HepG2 (cell line): Measurements from ENCODE around the gene TSPYL6. TPM values are rescaled to one million over a fixed set of nuclear protein-coding genes. Genes with fewer than 3 reads are reported as not detected.

Experiments used
- ATAC-seq: fragments of 200-7000 bp; cut with Tn5 transposase; 3 replicates; pipeline ENCODE4 v1.9.1; 2020; ENCODE audit warnings: mild to moderate bottlenecking, moderate library complexity
- BruUV-seq: library from RNA; stranded (reverse); fragments of 400-500 nt; replicated peaks from 2 replicates; lab custom pipeline; 2021; lab: Mats Ljungman, UMichigan
- CTCF ChIA-PET: fragments of 300-600 bp; formaldehyde crosslinking; extraction: SDS; loops from one replicate; lab custom pipeline; 2021; ENCODE audit warnings: low total read pairs, inconsistent platforms, low intra/inter-chr PET ratio; lab: Yijun Ruan, JAX
- POLR2A ChIA-PET: fragments of 350-600 bp; sonication (Branson Sonifier 250); formaldehyde crosslinking; loops from one replicate; lab custom pipeline; 2020; ENCODE audit warnings: antibody characterized with exemption, inconsistent platforms; lab: Yijun Ruan, JAX
- DNase-seq: peaks from one replicate; pipeline ENCODE4 v3.0.0-alpha.2; 2015; ENCODE audit warnings: low spot score
- FAIRE-seq: peaks from 3 replicates; lab custom pipeline; 2011; peaks lifted over from hg19 to GRCh38; lab: Jason Lieb, UNC
- H2AFZ ChIP-seq: one replicate; pipeline ENCODE4 v1.6.1; 2011; ENCODE audit warnings: low read length, inconsistent platforms
- H3K27ac ChIP-seq: fragments of 300-600 bp; 3 replicates; pipeline ENCODE4 v1.8.0; 2011; ENCODE audit warnings: mixed run types, mild to moderate bottlenecking, mixed read lengths, low read length, inconsistent platforms; ENCODE audit not compliant: insufficient read depth; ENCODE audit errors: extremely low read length
- H3K27me3 ChIP-seq, 2 experiments: fragments of 200-600 bp in 1 of 2; 2 replicates in 1 of 2; 3 replicates in 1 of 2; pipeline versions ENCODE4 v1.6.0 to v1.8.0; 2011; ENCODE audit warnings: low read length in 2 of 2, mild to moderate bottlenecking in 2 of 2, moderate library complexity in 2 of 2, inconsistent platforms in 1 of 2; ENCODE audit not compliant: insufficient read depth in 2 of 2, control insufficient read depth in 1 of 2
- H3K36me3 ChIP-seq, 2 experiments: fragments of 200-600 bp in 1 of 2; replicated peaks in 1 of 2; 2 replicates in 1 of 2; 3 replicates in 1 of 2; pipeline versions ENCODE4 v1.5.1 to v1.8.0; 2011; ENCODE audit warnings: low read length in 2 of 2, inconsistent platforms in 1 of 2; ENCODE audit not compliant: insufficient read depth in 2 of 2, control insufficient read depth in 1 of 2
- H3K4me1 ChIP-seq: 2 replicates; pipeline ENCODE4 v1.5.1; 2012; ENCODE audit warnings: low read length, inconsistent platforms; ENCODE audit not compliant: insufficient read depth
- H3K4me2 ChIP-seq: 2 replicates; pipeline ENCODE4 v1.6.0; 2011; ENCODE audit warnings: low read depth, low read length, inconsistent platforms
- H3K4me3 ChIP-seq, 3 experiments: fragments of 200-600 bp in 1 of 3; sonication (generic), shearing (Covaris generic) in 1 of 3; replicated peaks in 1 of 3; 2 replicates each; pipeline ENCODE4 v1.5.1; 2011 to 2016; ENCODE audit warnings: low read length in 3 of 3, inconsistent platforms in 2 of 3, low read depth in 2 of 3, mild to moderate bottlenecking in 2 of 3, control low read depth in 1 of 3, mixed read lengths in 1 of 3; ENCODE audit not compliant: insufficient read depth in 1 of 3
- H3K79me2 ChIP-seq: one replicate; pipeline ENCODE4 v1.6.1; 2011; ENCODE audit warnings: low read length, inconsistent platforms; ENCODE audit not compliant: insufficient read depth
- H3K9ac ChIP-seq: 2 replicates; pipeline ENCODE4 v1.6.0; 2011; ENCODE audit warnings: mild to moderate bottlenecking, low read depth, low read length, inconsistent platforms; ENCODE audit not compliant: insufficient read depth
- H3K9me3 ChIP-seq: 2 replicates; pipeline ENCODE4 v1.5.1; 2012; ENCODE audit warnings: mild to moderate bottlenecking, low read length
- H4K20me1 ChIP-seq: 2 replicates; pipeline ENCODE4 v1.6.0; 2011; ENCODE audit warnings: inconsistent platforms, mild to moderate bottlenecking, low read length, moderate library complexity; ENCODE audit not compliant: insufficient read depth
- ATF2 ChIP-seq: sonication (generic); formaldehyde crosslinking; IDR thresholded peaks from 2 replicates; pipeline ENCODE4 v1.4.0; 2020; ENCODE audit warnings: missing genetic modification reagents
- HDAC1 ChIP-seq: sonication (generic); formaldehyde crosslinking; IDR thresholded peaks from 2 replicates; pipeline ENCODE4 v1.5.1; 2020; ENCODE audit warnings: mild to moderate bottlenecking, missing genetic modification reagents
- KAT7 ChIP-seq: IDR thresholded peaks from 2 replicates; pipeline ENCODE4 v1.6.1; 2018; ENCODE audit warnings: borderline replicate concordance, missing compliant biosample characterization
- KDM5B ChIP-seq: sonication (generic); formaldehyde crosslinking; IDR thresholded peaks from 2 replicates; pipeline ENCODE4 v1.4.0; 2020; ENCODE audit warnings: missing genetic modification reagents, mild to moderate bottlenecking, borderline replicate concordance
- KLF15 ChIP-seq: sonication (generic); formaldehyde crosslinking; IDR thresholded peaks from 2 replicates; pipeline ENCODE4 v1.8.1; 2023; ENCODE audit warnings: borderline replicate concordance, mild to moderate bottlenecking, inconsistent platforms, missing genetic modification reagents, mixed read lengths
- MAFF ChIP-seq: IDR thresholded peaks from 2 replicates; pipeline ENCODE4 v1.6.1; 2011; ENCODE audit warnings: low read depth, low read length, improper control_type of control experiment
- MEF2D ChIP-seq: sonication (generic); formaldehyde crosslinking; IDR thresholded peaks from 2 replicates; pipeline ENCODE4 v1.5.1; 2020; ENCODE audit warnings: mild to moderate bottlenecking, missing genetic modification reagents
- NCOR1 ChIP-seq: fragments of 200-600 bp; sonication (generic); IDR thresholded peaks from 2 replicates; pipeline ENCODE4 v1.7.0; 2017; ENCODE audit warnings: antibody characterized with exemption, low read length, borderline replicate concordance
- PHF8 ChIP-seq: sonication (generic); formaldehyde crosslinking; IDR thresholded peaks from 2 replicates; pipeline ENCODE4 v1.5.0; 2020; ENCODE audit warnings: missing genetic modification reagents
- STAT5B ChIP-seq: sonication (generic); formaldehyde crosslinking; IDR thresholded peaks from 2 replicates; pipeline ENCODE4 v1.4.0; 2020; ENCODE audit warnings: missing genetic modification reagents
- TCF7L2 ChIP-seq: IDR thresholded peaks from 2 replicates; pipeline ENCODE4 v1.6.1; 2011; ENCODE audit warnings: mild to moderate bottlenecking, low read depth, low read length, moderate library complexity
- ZBED4 ChIP-seq: sonication (generic); formaldehyde crosslinking; IDR thresholded peaks from 2 replicates; pipeline ENCODE4 v1.4.0; 2020; ENCODE audit warnings: missing genetic modification reagents, borderline replicate concordance
- ZNF225 ChIP-seq: sonication (generic); formaldehyde crosslinking; IDR thresholded peaks from 2 replicates; pipeline ENCODE4 v1.4.0; 2020; ENCODE audit warnings: mild to moderate bottlenecking, missing genetic modification reagents
- ZNF230 ChIP-seq: sonication (generic); formaldehyde crosslinking; IDR thresholded peaks from 2 replicates; pipeline ENCODE4 v1.4.0; 2020; ENCODE audit warnings: mild to moderate bottlenecking, missing genetic modification reagents
- ZNF572 ChIP-seq: sonication (generic); formaldehyde crosslinking; IDR thresholded peaks from 2 replicates; pipeline ENCODE4 v1.5.1; 2020; ENCODE audit warnings: mild to moderate bottlenecking, missing genetic modification reagents
- ZNF580 ChIP-seq: IDR thresholded peaks from 2 replicates; pipeline ENCODE4 v1.6.1; 2016; ENCODE audit warnings: low read depth, borderline replicate concordance
- WGBS: methylation state at CpG from one replicate; pipeline ENCODE4 v1.1.6; 2017; ENCODE audit warnings: low lambda C conversion rate; 5-methylcytosine and 5-hydroxymethylcytosine counted together
- in situ Hi-C: cut with HindIII; loops from 2 replicates; pipeline ENCODE4 v1.10.0; 2017; ENCODE audit warnings: low pct_unique_long_range_greater_than_20kb; ENCODE audit not compliant: extremely low pct_ligation_motif_present
- intact Hi-C: fragments of 100-400 bp; cut with micrococcal nuclease; formaldehyde crosslinking; loops from one replicate; pipeline ENCODE4 v1.10.0; 2022; ENCODE audit not compliant: unreplicated experiment
- polyA plus RNA-seq, 8 experiments: library from polyadenylated mRNA; depleted of rRNA in 3 of 8; stranded (reverse) in 7 of 8; unstranded in 1 of 8; fragments of >200 nt; fragmentation: Illumina TruSeq in 4 of 8; extraction: Trizol in 4 of 8; gene quantifications; 2 replicates each; pipeline versions ENCODE4 v1.2.1 to v1.2.3, GENCODE V29; 2011 to 2016; ENCODE audit warnings: low read depth in 4 of 8, missing spikeins in 1 of 8, mixed read lengths in 1 of 8; ENCODE audit not compliant: insufficient read depth in 1 of 8
- total RNA-seq, 5 experiments: library from RNA; depleted of rRNA; stranded (reverse); fragments of >200 nt; fragmentation: Illumina TruSeq; extraction: Trizol; gene quantifications; 2 replicates each; pipeline ENCODE4 v1.2.3, GENCODE V29; 2016; ENCODE audit warnings: low read depth in 1 of 5

The TSPYL6 gene
- total and polyA plus RNA-seq, 2 of the 13 experiments (the other 11 are each of a cell fraction or from before 2014, with no cell fraction given) = 0.03 TPM; not detected in 1

GRCh38 chr2:54228945-54229344, 27.1 kb downstream of the TSPYL6 start:
- no peak for DNase-seq
- intact Hi-C loops (no loop called here), in situ Hi-C loops (no loop called here)
- no peak overlapping the region for H3K27ac ChIP-seq
- CTCF ChIA-PET = no interaction called here
- H4K20me1 ChIP-seq = no peaks in the 10 kb centered on the region
- ATAC-seq = no peak
- TF ChIP-seq ZNF225 (CRISPR knock-in tag) = no peak
- no peak for TF ChIP-seq STAT5B (CRISPR knock-in tag)
- no peak for TF ChIP-seq NCOR1
- no peak for TF ChIP-seq KAT7 (CRISPR knock-in tag)
- TF ChIP-seq ZNF580 (CRISPR knock-in tag) = no peak
- TF ChIP-seq ZNF230 (CRISPR knock-in tag) = no peak
- no peak overlapping the region for H3K4me2 ChIP-seq
- no peak overlapping the region for H2AFZ ChIP-seq
- POLR2A ChIA-PET = no interaction called here
- H3K79me2 ChIP-seq = no peaks in the 10 kb centered on the region
- WGBS = 94% methylated on average over 2 of the region's 2 CpGs
- H3K36me3 ChIP-seq = no peaks in the 10 kb centered on the region
- FAIRE-seq = no peak
- no peaks in the 10 kb centered on the region for H3K27me3 ChIP-seq
- no TSS peak for BruUV-seq
- H3K4me3 ChIP-seq = no peak overlapping the region
- H3K4me1 ChIP-seq = peaks cover 62% of the 10 kb centered on the region
- no peaks in the 10 kb centered on the region for H3K9me3 ChIP-seq
- no peak overlapping the region for H3K9ac ChIP-seq

- in situ Hi-C loops = no loop called here
- DNase-seq (no peak), ATAC-seq (no peak), FAIRE-seq (no peak)
- intact Hi-C loops = no loop called here
- no peak overlapping the region for H3K4me2 ChIP-seq
- ChIA-PET POLR2A (no interaction called here), CTCF (no interaction called here)
- no peaks in the 10 kb centered on the region for H3K36me3 ChIP-seq
- H3K79me2 ChIP-seq = no peaks in the 10 kb centered on the region
- no TSS peak for BruUV-seq
- no peaks in the 10 kb centered on the region for H3K27me3 ChIP-seq
- peaks cover 51% of the 10 kb centered on the region for H3K4me1 ChIP-seq
- H4K20me1 ChIP-seq = no peaks in the 10 kb centered on the region
- no peaks in the 10 kb centered on the region for H3K9me3 ChIP-seq
- no peak overlapping the region for H3K27ac ChIP-seq
- no peak overlapping the region for H2AFZ ChIP-seq
- no peak overlapping the region for H3K9ac ChIP-seq
- no peak overlapping the region for H3K4me3 ChIP-seq
- TF ChIP-seq KLF15 (CRISPR knock-in tag) = no peak
- TF ChIP-seq MAFF = no peak
- TF ChIP-seq ZNF572 (CRISPR knock-in tag) = no peak
- no peak for TF ChIP-seq KDM5B (CRISPR knock-in tag)
- no peak for TF ChIP-seq ATF2 (CRISPR knock-in tag)
- no peak for TF ChIP-seq MEF2D (CRISPR knock-in tag)
- no peak for TF ChIP-seq ZBED4 (CRISPR knock-in tag)
- TF ChIP-seq TCF7L2 = no peak
- TF ChIP-seq HDAC1 (CRISPR knock-in tag) = no peak
- TF ChIP-seq PHF8 (CRISPR knock-in tag) = no peak
Measured at GRCh38 chr2:54227798-54228197, 28.2 kb downstream of the TSPYL6 start.
